NCI-H510A (cell line): ENCODE measurements around the gene TRIM44.
"Not testable (repeated sequence)": the region's sequence is repeated elsewhere in the genome, so short reads cannot be mapped to it uniquely, and the experiment has no call there.

Source experiments
- DNase-seq: peaks from one replicate; lab custom pipeline; 2025; lab: John Stamatoyannopoulos, UW

The TRIM44 gene

DNA sequence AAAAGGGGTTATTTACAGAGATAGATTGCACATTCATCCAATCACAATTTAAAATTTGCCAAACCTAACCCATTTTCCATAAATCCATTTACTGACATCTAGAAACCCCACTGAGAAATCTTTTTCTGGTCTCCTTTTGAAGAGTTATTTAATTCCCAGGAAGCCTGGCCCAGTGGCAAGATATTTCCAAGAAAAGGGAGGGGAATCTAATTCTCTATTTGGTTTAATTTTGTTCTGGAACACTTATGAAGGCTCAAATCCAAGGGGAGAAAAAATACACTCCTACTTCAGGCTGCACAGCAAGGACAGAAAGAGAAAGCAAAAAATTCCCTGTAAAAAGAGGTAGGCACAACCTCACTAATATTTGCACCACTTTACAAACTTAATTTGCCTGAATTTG lies 193.1 kb downstream of the TRIM44 start:
- no peak for DNase-seq

DNA sequence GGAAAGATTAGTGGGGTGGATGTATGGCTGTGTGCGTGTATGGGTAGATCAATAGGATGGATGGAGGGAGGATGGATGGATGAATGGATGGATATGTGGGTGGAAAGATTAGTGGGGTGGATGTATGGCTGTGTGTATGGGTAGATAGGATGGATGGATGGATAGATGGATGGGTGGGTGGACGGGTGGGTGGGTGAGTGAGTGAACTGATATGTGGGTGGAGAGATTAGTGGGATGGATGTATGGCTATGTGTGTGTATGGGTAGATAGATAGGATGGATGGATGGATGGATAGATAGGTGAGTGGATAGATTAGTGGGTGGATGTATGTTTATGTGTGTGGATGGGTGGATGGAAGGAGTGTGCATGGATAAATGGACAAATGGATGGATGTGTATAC lies 193.7 kb downstream of the TRIM44 start:
- no peak for DNase-seq

DNA sequence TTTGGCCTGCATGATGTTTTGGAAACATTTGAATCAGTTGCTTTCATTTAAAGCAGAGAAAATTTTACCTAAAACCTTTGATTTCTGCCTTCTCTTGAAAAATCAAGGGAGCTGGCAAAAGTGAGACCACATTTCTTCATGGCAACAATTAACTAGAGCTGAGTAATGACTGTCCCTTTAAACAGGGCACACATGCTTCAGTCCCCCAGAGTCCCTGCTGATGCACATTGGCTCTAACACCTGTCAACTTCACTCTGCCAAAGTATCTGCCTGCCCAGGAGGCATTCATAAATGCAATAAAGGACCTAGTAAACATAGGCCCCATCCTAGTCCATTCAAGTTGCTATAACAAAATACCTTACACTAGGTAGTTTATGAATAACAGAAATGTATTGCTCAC lies 194.2 kb downstream of the TRIM44 start:
- no peak for DNase-seq

DNA sequence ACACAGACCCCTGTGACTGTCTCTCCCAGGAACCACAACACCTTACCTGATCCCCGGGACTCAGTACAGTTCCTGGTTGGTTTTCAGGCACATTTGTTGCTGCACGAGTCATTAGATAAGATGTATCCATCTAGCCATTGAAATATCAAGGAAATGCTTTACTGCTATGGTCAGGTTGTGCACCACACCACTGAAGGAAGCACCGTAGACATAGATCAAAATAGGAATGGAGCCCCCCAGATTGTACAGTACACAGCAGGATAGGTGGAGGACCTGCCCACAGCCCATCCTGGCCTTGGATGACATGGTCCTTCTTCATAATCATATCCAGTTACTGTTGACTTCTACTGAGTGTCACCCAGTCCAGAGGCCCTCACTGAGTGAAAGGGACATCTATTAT lies 195.3 kb downstream of the TRIM44 start:
- DNase-seq: no peak

DNA sequence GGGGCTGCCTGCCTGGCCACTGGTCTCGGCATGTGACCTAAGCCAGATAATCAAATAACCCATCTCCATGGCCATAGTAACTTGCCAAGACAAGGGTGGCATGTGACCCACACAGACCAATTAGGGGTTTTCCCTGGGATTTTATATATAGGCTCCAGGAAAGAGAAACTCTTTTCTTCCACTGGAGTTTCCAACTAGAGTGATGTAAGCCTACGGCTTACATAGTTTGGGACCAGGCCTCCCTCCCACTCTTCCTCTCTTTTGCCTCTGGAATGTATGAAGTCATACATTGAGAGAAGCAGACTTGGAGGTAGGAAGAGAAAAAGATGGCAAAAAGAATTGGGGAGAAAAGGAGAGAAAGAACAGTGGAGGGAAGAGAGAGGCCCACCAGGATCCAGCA lies 196.7 kb downstream of the TRIM44 start:
- no peak for DNase-seq

DNA sequence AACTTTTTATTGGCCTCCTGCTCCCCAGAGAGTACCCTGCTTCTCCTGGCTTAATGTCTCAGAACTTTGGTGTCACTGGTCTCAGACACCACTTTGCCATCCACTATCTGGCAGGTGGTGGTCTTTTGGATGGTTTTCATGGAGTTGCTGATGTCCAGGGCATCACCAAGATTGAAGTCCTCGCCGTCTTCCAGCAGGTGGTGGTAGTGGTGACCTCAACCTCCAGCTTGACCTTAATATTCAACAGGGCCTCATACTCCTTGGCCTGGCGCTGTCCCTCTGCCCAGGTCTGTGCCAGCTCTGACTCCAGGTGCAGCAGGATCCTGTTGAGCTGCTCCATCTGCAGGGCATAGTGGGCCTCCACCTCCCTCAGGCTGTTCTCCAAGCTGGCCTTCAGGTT lies 197.6 kb downstream of the TRIM44 start:
- not testable (repeated sequence) for DNase-seq

DNA sequence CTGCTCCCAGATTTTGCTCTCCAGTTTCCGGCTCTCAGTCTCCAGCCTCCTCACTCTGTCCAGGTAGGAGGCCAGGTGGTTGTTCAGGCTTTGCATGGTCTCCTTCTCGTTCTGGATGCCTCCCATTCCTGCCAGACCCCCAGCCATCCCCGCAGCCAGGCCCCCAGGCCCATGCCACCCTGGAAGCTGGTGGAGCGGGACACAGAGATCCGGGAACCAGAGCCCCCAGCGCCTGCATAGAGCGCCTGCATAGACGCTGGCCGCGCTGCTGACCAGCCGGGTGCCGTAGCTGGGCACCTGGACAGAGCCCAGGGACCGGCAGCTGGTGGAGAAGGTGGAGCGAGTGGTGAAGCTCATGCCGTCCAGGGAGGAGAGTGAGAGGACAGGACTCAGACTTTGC lies 198.6 kb downstream of the TRIM44 start:
- no peak for DNase-seq

DNA sequence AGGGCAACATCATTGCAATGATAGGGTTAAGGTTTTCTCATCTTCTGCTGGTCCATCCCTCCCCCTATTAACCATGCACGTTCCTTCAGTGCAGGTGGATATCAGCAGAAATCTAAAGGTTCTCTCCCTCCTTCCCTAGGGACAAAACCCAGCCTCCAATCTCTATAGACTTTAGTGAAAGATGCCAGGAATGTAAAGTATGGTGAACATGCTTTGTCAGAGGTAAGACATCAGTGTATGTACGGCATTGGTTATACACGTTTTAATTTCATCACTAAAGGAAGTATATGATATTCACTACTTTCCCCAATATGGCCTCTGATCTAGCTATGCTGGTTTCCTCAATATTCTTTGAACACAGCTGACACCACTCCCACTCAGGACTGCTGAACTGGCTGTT lies 200.1 kb downstream of the TRIM44 start:
- no peak for DNase-seq

DNA sequence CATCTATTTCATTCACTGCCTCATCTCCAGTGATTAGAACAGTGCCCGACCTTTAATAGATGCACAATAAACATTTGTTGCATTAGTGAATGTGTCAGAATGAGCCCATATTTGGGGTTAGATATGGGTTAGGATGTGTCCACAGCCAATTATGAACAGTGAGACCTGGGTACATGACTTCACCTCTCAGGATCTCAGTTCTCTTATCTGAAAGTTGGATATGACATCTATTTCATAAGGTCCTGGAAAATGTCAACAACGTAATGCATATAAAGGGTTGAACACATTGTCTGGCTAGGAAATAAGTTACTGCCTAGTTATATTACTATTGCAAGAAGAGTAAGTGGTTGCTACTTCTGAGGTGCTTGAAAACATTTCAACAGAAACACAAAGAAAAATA lies 201.6 kb downstream of the TRIM44 start:
- DNase-seq: no peak

DNA sequence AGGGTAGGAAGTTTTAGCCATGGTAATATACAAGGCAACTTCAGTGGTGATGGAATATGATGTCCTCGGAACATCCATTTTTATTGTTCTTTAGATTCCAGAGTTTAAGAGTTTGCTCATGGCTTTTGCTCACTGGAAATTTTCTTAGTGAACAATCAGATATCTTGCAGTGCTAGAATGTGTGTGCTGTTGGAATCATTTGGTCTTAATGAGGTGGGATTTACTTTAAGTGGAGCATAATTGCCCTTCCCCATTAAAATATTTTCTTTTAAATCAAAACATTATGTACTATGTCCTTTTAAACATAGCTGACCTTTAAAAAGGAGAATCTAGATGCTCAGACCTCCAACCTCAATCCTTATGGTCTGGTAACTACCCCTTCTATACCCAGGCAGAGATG lies 204.0 kb downstream of the TRIM44 start:
- DNase-seq: no peak
